Activated CD4-positive, alpha-beta T cell treated with anti-CD3 and anti-CD28 coated beads for 36 hours (primary cell): ENCODE data around the gene KHNYN. TPM values are rescaled to one million over a fixed set of nuclear protein-coding genes. Genes with fewer than 3 reads are reported as not detected.
A peak's percentile ranks its signal among the peaks of the same experiment; 100 is the strongest.

ENCODE experiments used
- ATAC-seq: fragments of 200-7000 bp; cut with Tn5 transposase; one replicate; pipeline ENCODE4 v1.10.0; 2021; ENCODE audit warnings: mild to moderate bottlenecking, moderate library complexity
- CTCF ChIA-PET: fragments of 350-600 bp; sonication (Branson Sonifier 250); formaldehyde crosslinking; loops from one replicate; lab custom pipeline; 2021; ENCODE audit warnings: antibody characterized with exemption; lab: Charles Lee
- POLR2A ChIA-PET: fragments of 350-600 bp; sonication (Branson Sonifier 250); formaldehyde crosslinking; loops from one replicate; lab custom pipeline; 2021; ENCODE audit warnings: antibody characterized with exemption, inconsistent platforms; lab: Charles Lee
- DNase-seq: peaks from one replicate; pipeline ENCODE4 v3.0.0-alpha.2; 2020
- H3K27ac Mint-ChIP-seq: one replicate; pipeline ENCODE4 v1.8.0; 2021; ENCODE audit warnings: mixed read lengths
- H3K27me3 Mint-ChIP-seq: one replicate; pipeline ENCODE4 v1.8.0; 2021; ENCODE audit warnings: mixed read lengths
- H3K36me3 Mint-ChIP-seq: one replicate; pipeline ENCODE4 v1.8.0; 2021; ENCODE audit warnings: low read depth, mixed read lengths
- H3K4me1 Mint-ChIP-seq: one replicate; pipeline ENCODE4 v1.8.0; 2021; ENCODE audit warnings: mixed read lengths
- H3K4me3 Mint-ChIP-seq: one replicate; pipeline ENCODE4 v1.8.0; 2021; ENCODE audit warnings: mild to moderate bottlenecking, moderate library complexity, mixed read lengths
- H3K9me3 Mint-ChIP-seq: one replicate; pipeline ENCODE4 v1.8.0; 2021; ENCODE audit warnings: low read depth, mixed read lengths
- intact Hi-C, 2 experiments: fragments of 100-400 bp; cut with DNase I in 1 of 2; cut with micrococcal nuclease in 1 of 2; formaldehyde crosslinking; loops; one replicate each; pipeline versions ENCODE4 v1.14.2 to v1.15.1; 2022 to 2024; cut with DNase I, micrococcal nuclease
- total RNA-seq, 2 experiments: library from RNA; stranded (reverse); gene quantifications; one replicate each; pipeline ENCODE4 v1.2.3, GENCODE V29; 2021

KHNYN gene
- total RNA-seq, 2 experiments from 2014 or later: 50.6 to 58.1 TPM

GRCh38 chr14:24434036-24434435, 4.3 kb downstream of the KHNYN start:
- Mint-ChIP-seq H3K27ac (no peak overlapping the region), H3K4me1 (peaks cover 45% of the 10 kb centered on the region), H3K4me3 (no peak overlapping the region), H3K36me3 (peaks cover 56% of the 10 kb centered on the region), H3K27me3 (no peaks in the 10 kb centered on the region), H3K9me3 (no peaks in the 10 kb centered on the region)
- CTCF ChIA-PET: interaction anchor here (1.3 to 4.7 kb wide), 3 partner anchors 71 to 101 kb away, joined by 3 to 125 read pairs (median 43); partner anchors contain the start of genes ADCY4 and RIPK3
- POLR2A ChIA-PET: interaction anchor here (2.1 kb wide), 1 partner anchor 94 kb away, joined by 6 read pairs; the partner anchor contains the start of gene RIPK3
- DNase-seq (no peak), ATAC-seq (no peak)
- intact Hi-C loops: loop anchor here in 1 of 2 experiments (5.0 kb wide), 1 partner anchor 297 kb away; the partner anchor contains the start of gene PSME1

- H3K27ac Mint-ChIP-seq: no peak overlapping the region
- POLR2A ChIA-PET: interaction anchor here (1.0 to 2.1 kb wide), 2 partner anchors 95 to 102 kb away, joined by 4 to 6 read pairs; partner anchors contain the start of gene RIPK3
- no peaks in the 10 kb centered on the region for H3K27me3 Mint-ChIP-seq
- no peaks in the 10 kb centered on the region for H3K9me3 Mint-ChIP-seq
- intact Hi-C loops: loop anchor here in 1 of 2 experiments (5.0 kb wide), 1 partner anchor 297 kb away; the partner anchor contains the start of gene PSME1
- ATAC-seq (no peak), DNase-seq (no peak)
- peaks cover 62% of the 10 kb centered on the region for H3K36me3 Mint-ChIP-seq
- H3K4me3 Mint-ChIP-seq: no peak overlapping the region
- peaks cover 46% of the 10 kb centered on the region for H3K4me1 Mint-ChIP-seq
- CTCF ChIA-PET: interaction anchor here (1.1 to 4.7 kb wide), 5 partner anchors 24 to 138 kb away, joined by 3 to 125 read pairs (median 19); partner anchors contain the start of genes ADCY4 and RIPK3
Measured at GRCh38 chr14:24434676-24435075, 4.9 kb downstream of the KHNYN start.

- no peak for ATAC-seq
Measured at GRCh38 chr14:24435192-24435810, 5.5 kb downstream of the KHNYN start.

GRCh38 chr14:24435998-24436354, 6.2 kb downstream of the KHNYN start:
- DNase-seq (no peak), ATAC-seq (no peak)
- intact Hi-C loops: loop anchor here (1.0 kb wide), 3 partner anchors 70 to 103 kb away; no protein-coding TSS in a partner anchor
- H3K4me3 Mint-ChIP-seq: no peak overlapping the region
- peaks cover 66% of the 10 kb centered on the region for H3K36me3 Mint-ChIP-seq
- no peaks in the 10 kb centered on the region for H3K9me3 Mint-ChIP-seq
- H3K27me3 Mint-ChIP-seq: no peaks in the 10 kb centered on the region
- POLR2A ChIA-PET: interaction anchor here (2.1 kb wide), 2 partner anchors 96 to 103 kb away, joined by 6 to 9 read pairs; partner anchors contain the start of gene RIPK3
- peaks cover 51% of the 10 kb centered on the region for H3K4me1 Mint-ChIP-seq
- CTCF ChIA-PET: interaction anchor here (0.6 to 4.7 kb wide), 24 partner anchors 11 to 331 kb away, joined by 3 to 125 read pairs (median 6); partner anchors contain the start of genes ADCY4, CHMP4A, CIDEB and DCAF11
- H3K27ac Mint-ChIP-seq: no peak overlapping the region

More at GRCh38 chr14:24435192-24435810, 5.5 kb downstream of the KHNYN start:
- H3K36me3 Mint-ChIP-seq: peaks cover 63% of the 10 kb centered on the region
- H3K4me3 Mint-ChIP-seq: no peak overlapping the region
- no peaks in the 10 kb centered on the region for H3K27me3 Mint-ChIP-seq
- CTCF ChIA-PET: interaction anchor here (0.5 to 4.7 kb wide), 10 partner anchors 10 to 301 kb away, joined by 3 to 125 read pairs (median 12); partner anchors contain the start of genes ADCY4, DHRS1, NOP9 and RIPK3
- H3K27ac Mint-ChIP-seq: peak overlapping the region; percentile 2
- peaks cover 47% of the 10 kb centered on the region for H3K4me1 Mint-ChIP-seq
- H3K9me3 Mint-ChIP-seq: no peaks in the 10 kb centered on the region
- POLR2A ChIA-PET: interaction anchor here (1.0 to 2.1 kb wide), 2 partner anchors 95 to 103 kb away, joined by 4 to 6 read pairs; partner anchors contain the start of gene RIPK3
- no peak for DNase-seq
- intact Hi-C loops: no loop called here

- Mint-ChIP-seq H3K36me3 (peaks cover 66% of the 10 kb centered on the region), H3K27ac (peak overlapping the region; percentile 75), H3K9me3 (no peaks in the 10 kb centered on the region), H3K27me3 (no peaks in the 10 kb centered on the region), H3K4me3 (no peak overlapping the region), H3K4me1 (peaks cover 51% of the 10 kb centered on the region)
- peak; percentile 58 for DNase-seq
- CTCF ChIA-PET: interaction anchor here (0.6 to 4.7 kb wide), 27 partner anchors 11 to 332 kb away, joined by 3 to 125 read pairs (median 6); partner anchors contain the start of genes ADCY4, CHMP4A, CIDEB and DCAF11
- POLR2A ChIA-PET: interaction anchor here (2.1 kb wide), 1 partner anchor 103 kb away, joined by 9 read pairs; no protein-coding TSS in a partner anchor
- peak; percentile 53 for ATAC-seq
- intact Hi-C loops: loop anchor here (1.0 kb wide), 3 partner anchors 70 to 103 kb away; no protein-coding TSS in a partner anchor
Measured at GRCh38 chr14:24436355-24437019, 6.7 kb downstream of the KHNYN start.

GRCh38 chr14:24437020-24437735, 7.4 kb downstream of the KHNYN start:
- CTCF ChIA-PET: interaction anchor here (0.6 to 4.7 kb wide), 22 partner anchors 12 to 322 kb away, joined by 3 to 125 read pairs (median 6); partner anchors contain the start of genes ADCY4, CIDEB, DCAF11 and DHRS1
- peak overlapping the region; percentile 75 for H3K27ac Mint-ChIP-seq
- no peak for ATAC-seq
- intact Hi-C loops: no loop called here
- DNase-seq: no peak
- peaks cover 51% of the 10 kb centered on the region for H3K4me1 Mint-ChIP-seq
- POLR2A ChIA-PET: interaction anchor here (2.1 kb wide), 1 partner anchor 104 kb away, joined by 9 read pairs; no protein-coding TSS in a partner anchor
- H3K36me3 Mint-ChIP-seq: peaks cover 67% of the 10 kb centered on the region
- no peak overlapping the region for H3K4me3 Mint-ChIP-seq
- H3K27me3 Mint-ChIP-seq: no peaks in the 10 kb centered on the region
- no peaks in the 10 kb centered on the region for H3K9me3 Mint-ChIP-seq

GRCh38 chr14:24437736-24438067, 7.9 kb downstream of the KHNYN start:
- Mint-ChIP-seq H3K4me3 (no peak overlapping the region), H3K27ac (peak overlapping the region; percentile 75), H3K9me3 (no peaks in the 10 kb centered on the region), H3K4me1 (peaks cover 51% of the 10 kb centered on the region), H3K36me3 (peaks cover 66% of the 10 kb centered on the region), H3K27me3 (no peaks in the 10 kb centered on the region)
- CTCF ChIA-PET: interaction anchor here (0.9 to 4.7 kb wide), 18 partner anchors 13 to 242 kb away, joined by 3 to 125 read pairs (median 8); partner anchors contain the start of genes ADCY4, CIDEB, DHRS1 and NOP9
- DNase-seq: no peak
- POLR2A ChIA-PET: interaction anchor here (2.1 kb wide), 1 partner anchor 105 kb away, joined by 9 read pairs; no protein-coding TSS in a partner anchor
- no peak for ATAC-seq
- intact Hi-C loops: no loop called here

- DNase-seq: no peak
- ChIA-PET POLR2A (interaction anchor here (5.4 kb wide), 1 partner anchor 8 kb away, joined by 50 read pairs; the partner anchor contains the start of genes CBLN3 and KHNYN), CTCF (interaction anchor here (1.0 to 5.3 kb wide), 8 partner anchors 8 to 243 kb away, joined by 3 to 125 read pairs (median 12); partner anchors contain the start of genes ADCY4, CBLN3, CIDEB and KHNYN)
- Mint-ChIP-seq H3K27ac (peak overlapping the region; percentile 58), H3K27me3 (no peaks in the 10 kb centered on the region), H3K9me3 (no peaks in the 10 kb centered on the region), H3K36me3 (peaks cover 64% of the 10 kb centered on the region), H3K4me1 (peaks cover 48% of the 10 kb centered on the region), H3K4me3 (no peak overlapping the region)
- no peak for ATAC-seq
- intact Hi-C loops: no loop called here
Measured at GRCh38 chr14:24438223-24439097, 8.7 kb downstream of the KHNYN start.

- H3K27me3 Mint-ChIP-seq: no peaks in the 10 kb centered on the region
- peaks cover 59% of the 10 kb centered on the region for H3K36me3 Mint-ChIP-seq
- DNase-seq (no peak), ATAC-seq (no peak)
- peaks cover 52% of the 10 kb centered on the region for H3K4me1 Mint-ChIP-seq
- ChIA-PET CTCF (interaction anchor here (0.6 to 5.3 kb wide), 4 partner anchors 8 to 106 kb away, joined by 3 to 66 read pairs (median 7); partner anchors contain the start of genes CBLN3 and KHNYN), POLR2A (interaction anchor here (5.4 kb wide), 1 partner anchor 8 kb away, joined by 50 read pairs; the partner anchor contains the start of genes CBLN3 and KHNYN)
- intact Hi-C loops: no loop called here
- H3K9me3 Mint-ChIP-seq: no peaks in the 10 kb centered on the region
- no peak overlapping the region for H3K4me3 Mint-ChIP-seq
- peak overlapping the region; percentile 20 for H3K27ac Mint-ChIP-seq
Measured at GRCh38 chr14:24439257-24439656, 9.5 kb downstream of the KHNYN start.
